HEK293 (cell line): ENCODE measurements around the gene SMIM44.

Experiments
- EGR2 ChIP-seq: fragments of 450-650 bp; formaldehyde crosslinking; IDR thresholded peaks from 2 replicates; pipeline ENCODE4 v1.5.1; 2016; ENCODE audit warnings: low read depth, missing biosample characterization, missing genetic modification characterization
- GLI4 ChIP-seq: fragments of 450-650 bp; formaldehyde crosslinking; IDR thresholded peaks from 2 replicates; pipeline ENCODE4 v1.5.1; 2016; ENCODE audit warnings: missing biosample characterization, missing genetic modification characterization
- GLIS2 ChIP-seq: fragments of 450-650 bp; formaldehyde crosslinking; IDR thresholded peaks from 2 replicates; pipeline ENCODE4 v1.5.1; 2016; ENCODE audit warnings: missing biosample characterization, missing genetic modification characterization
- KLF10 ChIP-seq: fragments of 450-650 bp; IDR thresholded peaks from 2 replicates; pipeline ENCODE4 v1.5.1; 2018; ENCODE audit warnings: missing biosample characterization, mild to moderate bottlenecking, missing genetic modification characterization
- KLF17 ChIP-seq: fragments of 450-650 bp; formaldehyde crosslinking; IDR thresholded peaks from 2 replicates; pipeline ENCODE4 v1.5.1; 2016; ENCODE audit warnings: missing biosample characterization, missing genetic modification characterization
- KLF7 ChIP-seq: fragments of 450-650 bp; formaldehyde crosslinking; IDR thresholded peaks from 2 replicates; pipeline ENCODE4 v1.5.1; 2016; ENCODE audit warnings: missing biosample characterization, missing genetic modification characterization, borderline replicate concordance
- REPIN1 ChIP-seq: fragments of 450-650 bp; formaldehyde crosslinking; IDR thresholded peaks from 2 replicates; pipeline ENCODE4 v1.5.1; 2017; ENCODE audit warnings: missing biosample characterization, missing genetic modification characterization, low read depth
- SALL2 ChIP-seq: fragments of 450-650 bp; formaldehyde crosslinking; IDR thresholded peaks from 2 replicates; pipeline ENCODE4 v1.5.0; 2017; ENCODE audit warnings: missing biosample characterization, mild to moderate bottlenecking, missing genetic modification characterization, borderline replicate concordance
- SP3 ChIP-seq: fragments of 450-650 bp; formaldehyde crosslinking; IDR thresholded peaks from 2 replicates; pipeline ENCODE4 v1.5.1; 2016; ENCODE audit warnings: missing biosample characterization, missing genetic modification characterization
- TSHZ1 ChIP-seq: fragments of 450-650 bp; formaldehyde crosslinking; IDR thresholded peaks from 2 replicates; pipeline ENCODE4 v1.5.1; 2016; ENCODE audit warnings: missing biosample characterization, missing genetic modification characterization, borderline replicate concordance
- YY2 ChIP-seq: fragments of 450-650 bp; formaldehyde crosslinking; IDR thresholded peaks from 2 replicates; pipeline ENCODE4 v1.5.1; 2016; ENCODE audit warnings: missing biosample characterization, missing genetic modification characterization
- ZBTB26 ChIP-seq: fragments of 450-650 bp; formaldehyde crosslinking; optimal IDR thresholded peaks from 2 replicates; pipeline ENCODE3; 2016; ENCODE audit warnings: missing biosample characterization, mild to moderate bottlenecking, missing genetic modification characterization
- ZBTB48 ChIP-seq: fragments of 450-650 bp; formaldehyde crosslinking; IDR thresholded peaks from 2 replicates; pipeline ENCODE4 v1.5.1; 2016; ENCODE audit warnings: missing biosample characterization, missing genetic modification characterization
- ZNF138 ChIP-seq: fragments of 450-650 bp; formaldehyde crosslinking; IDR thresholded peaks from 2 replicates; pipeline ENCODE4 v1.5.1; 2016; ENCODE audit warnings: missing biosample characterization, missing genetic modification characterization, borderline replicate concordance
- ZNF155 ChIP-seq: fragments of 450-650 bp; formaldehyde crosslinking; IDR thresholded peaks from 2 replicates; pipeline ENCODE4 v1.5.1; 2016; ENCODE audit warnings: missing biosample characterization, missing genetic modification characterization
- ZNF19 ChIP-seq: fragments of 450-650 bp; formaldehyde crosslinking; IDR thresholded peaks from 2 replicates; pipeline ENCODE4; 2016; ENCODE audit warnings: missing biosample characterization, missing genetic modification characterization, low read depth
- ZNF311 ChIP-seq: fragments of 450-650 bp; formaldehyde crosslinking; IDR thresholded peaks from 2 replicates; pipeline ENCODE4 v1.5.1; 2017; ENCODE audit warnings: missing biosample characterization, missing genetic modification characterization, borderline replicate concordance
- ZNF366 ChIP-seq: fragments of 450-650 bp; formaldehyde crosslinking; conservative IDR thresholded peaks from 2 replicates; pipeline ENCODE4 v1.5.1; 2016; ENCODE audit warnings: missing biosample characterization, missing genetic modification characterization
- ZNF514 ChIP-seq: fragments of 450-650 bp; formaldehyde crosslinking; IDR thresholded peaks from 2 replicates; pipeline ENCODE4 v1.5.1; 2016; ENCODE audit warnings: missing biosample characterization, missing genetic modification characterization
- ZNF530 ChIP-seq: fragments of 450-650 bp; formaldehyde crosslinking; IDR thresholded peaks from 2 replicates; pipeline ENCODE4 v1.5.1; 2016; ENCODE audit warnings: low read depth, missing biosample characterization, missing genetic modification characterization
- ZNF555 ChIP-seq: fragments of 450-650 bp; formaldehyde crosslinking; conservative IDR thresholded peaks from 2 replicates; pipeline ENCODE4 v1.5.1; 2017; ENCODE audit warnings: missing biosample characterization, mild to moderate bottlenecking, missing genetic modification characterization, inconsistent platforms
- ZNF561 ChIP-seq: fragments of 450-650 bp; IDR thresholded peaks from 2 replicates; pipeline ENCODE4 v1.5.1; 2018; ENCODE audit warnings: missing biosample characterization, missing genetic modification characterization, borderline replicate concordance
- ZNF610 ChIP-seq: fragments of 450-650 bp; formaldehyde crosslinking; IDR thresholded peaks from 2 replicates; pipeline ENCODE4 v1.5.1; 2016; ENCODE audit warnings: missing biosample characterization, missing genetic modification characterization, borderline replicate concordance
- ZNF658 ChIP-seq: fragments of 450-650 bp; formaldehyde crosslinking; IDR thresholded peaks from 2 replicates; pipeline ENCODE4; 2016; ENCODE audit warnings: missing biosample characterization, missing genetic modification characterization
- ZNF830 ChIP-seq: fragments of 450-650 bp; IDR thresholded peaks from 2 replicates; pipeline ENCODE4 v1.5.0; 2018; ENCODE audit warnings: missing biosample characterization, missing genetic modification characterization, low read depth, mild to moderate bottlenecking, moderate library complexity
- ZSCAN16 ChIP-seq: fragments of 450-650 bp; formaldehyde crosslinking; IDR thresholded peaks from 2 replicates; pipeline ENCODE4 v1.5.1; 2016; ENCODE audit warnings: missing biosample characterization, missing genetic modification characterization
- ZSCAN23 ChIP-seq: fragments of 450-650 bp; formaldehyde crosslinking; IDR thresholded peaks from 2 replicates; pipeline ENCODE4 v1.5.1; 2016; ENCODE audit warnings: missing biosample characterization, missing genetic modification characterization
- TF ChIP-seq, protein P1 (sequence below): fragments of 450-650 bp; formaldehyde crosslinking; IDR thresholded peaks from 2 replicates; pipeline ENCODE4 v1.5.1; 2016; ENCODE audit warnings: missing biosample characterization, missing genetic modification characterization
- TF ChIP-seq, protein P2 (sequence below): fragments of 450-650 bp; formaldehyde crosslinking; IDR thresholded peaks from 2 replicates; pipeline ENCODE4 v1.5.1; 2017; ENCODE audit warnings: missing biosample characterization, missing genetic modification characterization

Gene SMIM44

DNA sequence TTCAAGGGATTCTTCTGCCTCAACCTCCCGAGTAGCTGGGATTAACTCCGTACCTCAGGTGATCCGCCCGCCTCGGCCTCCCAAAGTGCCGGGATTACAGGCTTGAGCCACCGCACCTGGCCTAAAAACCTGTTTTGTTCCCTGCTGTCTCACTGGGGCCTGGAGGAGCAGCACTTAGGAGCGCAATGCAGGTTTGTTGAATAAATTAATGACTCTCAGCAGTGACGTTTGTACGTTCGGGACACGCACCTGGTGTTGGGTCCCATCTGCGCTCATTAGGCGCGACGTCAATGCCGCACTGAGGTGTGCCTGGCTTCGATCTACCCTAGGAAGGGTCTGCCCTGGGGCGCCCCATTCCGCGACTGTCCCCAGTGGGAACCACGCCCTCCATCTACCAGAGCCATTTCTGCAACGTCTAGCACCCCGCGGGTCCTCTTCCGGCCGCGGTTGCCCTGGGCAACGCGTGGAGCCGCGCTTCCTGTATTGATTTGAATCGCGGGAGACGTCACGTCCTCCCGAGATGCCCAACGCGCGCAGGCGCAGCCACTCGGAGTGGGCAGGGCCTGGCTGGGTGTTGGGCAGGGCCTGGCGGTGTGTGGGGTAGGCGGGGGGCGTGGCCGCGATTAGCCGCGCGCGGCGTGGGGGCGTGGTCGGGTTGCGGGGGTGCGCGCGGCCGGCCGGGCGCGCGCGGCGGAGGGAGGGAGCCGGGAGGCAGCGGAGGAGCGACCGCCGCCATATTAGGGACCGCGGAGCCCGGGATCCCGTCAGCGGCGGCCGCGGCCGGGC lies 22.6 kb upstream of the SMIM44 start, which contains the start of gene FZR1 (continued):
- TF ChIP-seq GLI4 (tag by site-specific recombination): no peak
- TF ChIP-seq, protein P1, sequence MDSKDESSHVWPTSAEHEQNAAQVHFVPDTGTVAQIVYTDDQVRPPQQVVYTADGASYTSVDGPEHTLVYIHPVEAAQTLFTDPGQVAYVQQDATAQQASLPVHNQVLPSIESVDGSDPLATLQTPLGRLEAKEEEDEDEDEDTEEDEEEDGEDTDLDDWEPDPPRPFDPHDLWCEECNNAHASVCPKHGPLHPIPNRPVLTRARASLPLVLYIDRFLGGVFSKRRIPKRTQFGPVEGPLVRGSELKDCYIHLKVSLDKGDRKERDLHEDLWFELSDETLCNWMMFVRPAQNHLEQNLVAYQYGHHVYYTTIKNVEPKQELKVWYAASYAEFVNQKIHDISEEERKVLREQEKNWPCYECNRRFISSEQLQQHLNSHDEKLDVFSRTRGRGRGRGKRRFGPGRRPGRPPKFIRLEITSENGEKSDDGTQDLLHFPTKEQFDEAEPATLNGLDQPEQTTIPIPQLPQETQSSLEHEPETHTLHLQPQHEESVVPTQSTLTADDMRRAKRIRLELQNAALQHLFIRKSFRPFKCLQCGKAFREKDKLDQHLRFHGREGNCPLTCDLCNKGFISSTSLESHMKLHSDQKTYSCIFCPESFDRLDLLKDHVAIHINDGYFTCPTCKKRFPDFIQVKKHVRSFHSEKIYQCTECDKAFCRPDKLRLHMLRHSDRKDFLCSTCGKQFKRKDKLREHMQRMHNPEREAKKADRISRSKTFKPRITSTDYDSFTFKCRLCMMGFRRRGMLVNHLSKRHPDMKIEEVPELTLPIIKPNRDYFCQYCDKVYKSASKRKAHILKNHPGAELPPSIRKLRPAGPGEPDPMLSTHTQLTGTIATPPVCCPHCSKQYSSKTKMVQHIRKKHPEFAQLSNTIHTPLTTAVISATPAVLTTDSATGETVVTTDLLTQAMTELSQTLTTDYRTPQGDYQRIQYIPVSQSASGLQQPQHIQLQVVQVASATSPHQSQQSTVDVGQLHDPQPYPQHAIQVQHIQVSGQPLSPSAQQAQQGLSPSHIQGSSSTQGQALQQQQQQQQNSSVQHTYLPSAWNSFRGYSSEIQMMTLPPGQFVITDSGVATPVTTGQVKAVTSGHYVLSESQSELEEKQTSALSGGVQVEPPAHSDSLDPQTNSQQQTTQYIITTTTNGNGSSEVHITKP: peak; percentile 28; the same call in 1 of the 2 replicates
- peak; percentile 26; the same call in 1 of the 2 replicates for TF ChIP-seq YY2 (tag by site-specific recombination)
- TF ChIP-seq ZNF366: no peak
- TF ChIP-seq ZSCAN23 (tag by site-specific recombination): no peak
- TF ChIP-seq ZNF138: no peak
- no peak for TF ChIP-seq ZNF155 (tag by site-specific recombination)
- TF ChIP-seq EGR2 (tag by site-specific recombination): no peak
- peak; percentile 83 for TF ChIP-seq KLF17 (tag by site-specific recombination)
- TF ChIP-seq KLF10 (tag by site-specific recombination): peak; percentile 78; the same call in 1 of the 2 replicates
- TF ChIP-seq SP3 (tag by site-specific recombination): peak; percentile 89
- TF ChIP-seq ZNF555 (tag by site-specific recombination): no peak
- no peak for TF ChIP-seq ZNF830 (tag by site-specific recombination)
- TF ChIP-seq TSHZ1 (tag by site-specific recombination): 0 out of 2 replicates have a peak, but pooled peaks have one; percentile 7
- TF ChIP-seq ZNF658: no peak
- TF ChIP-seq ZNF311 (tag by site-specific recombination): no peak
- TF ChIP-seq ZNF19 (tag by site-specific recombination): no peak
- no peak; the same call in 1 of the 2 replicates for TF ChIP-seq GLIS2 (tag by site-specific recombination)
- peak; percentile 88 for TF ChIP-seq ZBTB48
- TF ChIP-seq ZNF514 (tag by site-specific recombination): no peak
- no peak for TF ChIP-seq ZNF530 (tag by site-specific recombination)
- peak; percentile 66 for TF ChIP-seq ZBTB26 (tag by site-specific recombination)
- TF ChIP-seq KLF7 (tag by site-specific recombination): peak; percentile 91
- no peak for TF ChIP-seq REPIN1 (tag by site-specific recombination)
- TF ChIP-seq SALL2 (tag by site-specific recombination): no peak
- TF ChIP-seq ZNF610: no peak
- TF ChIP-seq ZNF561 (tag by site-specific recombination): peak; percentile 65; the same call in 1 of the 2 replicates
- TF ChIP-seq, protein P2, sequence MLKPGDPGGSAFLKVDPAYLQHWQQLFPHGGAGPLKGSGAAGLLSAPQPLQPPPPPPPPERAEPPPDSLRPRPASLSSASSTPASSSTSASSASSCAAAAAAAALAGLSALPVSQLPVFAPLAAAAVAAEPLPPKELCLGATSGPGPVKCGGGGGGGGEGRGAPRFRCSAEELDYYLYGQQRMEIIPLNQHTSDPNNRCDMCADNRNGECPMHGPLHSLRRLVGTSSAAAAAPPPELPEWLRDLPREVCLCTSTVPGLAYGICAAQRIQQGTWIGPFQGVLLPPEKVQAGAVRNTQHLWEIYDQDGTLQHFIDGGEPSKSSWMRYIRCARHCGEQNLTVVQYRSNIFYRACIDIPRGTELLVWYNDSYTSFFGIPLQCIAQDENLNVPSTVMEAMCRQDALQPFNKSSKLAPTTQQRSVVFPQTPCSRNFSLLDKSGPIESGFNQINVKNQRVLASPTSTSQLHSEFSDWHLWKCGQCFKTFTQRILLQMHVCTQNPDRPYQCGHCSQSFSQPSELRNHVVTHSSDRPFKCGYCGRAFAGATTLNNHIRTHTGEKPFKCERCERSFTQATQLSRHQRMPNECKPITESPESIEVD (tag by site-specific recombination): no peak
- TF ChIP-seq ZSCAN16 (tag by site-specific recombination): no peak
